Mammary epithelial cell (primary cell): ENCODE data around the gene MEX3A.
A peak's percentile ranks its signal among the peaks of the same experiment; 100 is the strongest.

ENCODE experiments used
- CTCF ChIP-seq, 2 donors: IDR thresholded peaks in 1 of 2; conservative IDR thresholded peaks in 1 of 2; 2 replicates each; pipeline ENCODE4 v1.5.1; 2011 to 2012; ENCODE audit warnings: inconsistent platforms in 2 of 2, low read length in 2 of 2, mild to moderate bottlenecking in 2 of 2, control low read depth in 1 of 2, low read depth in 1 of 2; ENCODE audit not compliant: insufficient read depth in 1 of 2; ENCODE audit errors: extremely low read depth in 1 of 2
- EZH2 ChIP-seq: IDR thresholded peaks from 2 replicates; pipeline ENCODE4 v1.6.1; 2012; ENCODE audit warnings: low read length, inconsistent platforms, borderline replicate concordance

- TF ChIP-seq CTCF (conservative IDR thresholded peaks at IDR 0.05 in 1 of 2, IDR thresholded peaks at IDR 0.05 in 1 of 2; ENCODE audit: extremely low read depth in 1 of 2, insufficient read depth in 1 of 2, low read depth in 1 of 2, low read length in 2 of 2) (peak; percentile 96 to 97), EZH2 (no peak)
Measured at GRCh38 chr1:156129687-156130577, 47.7 kb upstream of the MEX3A start.
